Purkinje cell (primary cell): ENCODE measurements around the gene BTN2A1. TPM values are rescaled to one million over a fixed set of nuclear protein-coding genes. Genes with fewer than 3 reads are reported as not detected.

ENCODE experiments used
- polyA plus RNA-seq: library from polyadenylated mRNA; unstranded; fragments of >200 nt; fragmentation: Nextera tagmentation; gene quantifications from 2 replicates; pipeline ENCODE4 v1.2.1, GENCODE V29; 2014

BTN2A1 gene
- 35.6 and 42.9 TPM in 2 replicates for polyA plus RNA-seq

DNA sequence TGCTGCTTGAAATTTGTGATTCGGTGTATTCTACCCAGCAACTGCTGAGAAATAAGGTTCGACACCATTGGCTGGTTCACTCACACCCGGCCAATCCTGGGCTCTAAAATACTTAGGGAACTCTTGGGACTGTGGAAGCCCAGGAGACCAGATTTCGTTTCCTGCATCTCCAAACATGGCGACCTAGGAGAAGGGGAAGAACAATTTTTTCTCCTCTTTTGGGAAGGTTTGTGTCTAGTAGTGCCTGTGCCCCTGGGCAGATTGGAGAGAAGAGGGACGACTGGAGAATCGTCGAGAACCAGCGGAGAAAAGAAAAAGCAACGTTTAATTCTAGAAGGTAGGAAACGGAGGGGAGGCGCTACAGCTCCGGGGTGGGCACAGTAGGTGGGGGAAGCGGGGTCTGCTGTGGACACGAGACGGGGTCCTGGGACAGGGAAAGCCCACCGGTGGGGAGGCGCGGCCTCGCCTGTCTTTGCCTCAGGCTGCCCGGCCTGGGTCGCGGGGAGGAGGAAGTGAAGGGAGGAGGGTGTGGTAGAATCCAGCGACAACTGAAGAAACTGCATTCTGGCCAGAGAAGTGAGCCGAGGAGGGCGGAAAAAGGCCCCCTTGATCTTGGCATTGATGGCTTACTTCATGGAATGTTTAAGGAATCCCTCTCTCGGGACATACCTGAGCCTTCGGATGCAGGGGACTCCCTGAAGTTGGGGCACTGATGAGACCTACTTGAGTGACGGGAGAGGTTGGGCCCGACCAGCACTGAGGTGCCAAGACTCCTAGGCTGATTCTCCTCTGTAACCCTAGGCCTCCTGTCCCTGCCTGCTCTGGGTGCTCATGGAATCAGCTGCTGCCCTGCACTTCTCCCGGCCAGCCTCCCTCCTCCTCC lies at the start of gene BTN2A1:
Gene BTN2A1, plus strand, starts transcription at position 150 of the 883 bp plus-strand sequence. Its CDS starts 682 bp downstream, at position 832.

DNA sequence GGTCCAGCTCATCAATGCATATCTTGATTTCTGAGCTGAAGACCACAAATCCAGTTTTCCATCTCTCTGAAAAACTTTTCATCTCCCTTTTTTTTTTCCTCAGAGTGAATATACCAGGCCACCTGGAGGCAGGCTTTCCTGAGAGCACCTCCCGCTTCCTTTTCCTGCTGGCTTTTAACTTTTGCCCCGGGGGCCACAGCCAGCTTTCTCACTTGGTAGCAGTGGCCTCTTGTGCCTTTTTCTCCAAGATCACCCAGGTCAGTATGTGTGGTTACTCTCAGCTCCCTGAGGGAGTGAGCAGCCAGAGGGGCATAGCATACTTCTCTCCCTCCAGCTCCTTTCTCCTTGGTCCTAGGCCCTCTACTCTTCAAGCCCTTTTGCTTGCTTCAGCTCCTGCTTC lies 42.3 kb downstream of the BTN2A1 start, which contains the start of gene BTN1A1:
Gene BTN1A1, plus strand, starts transcription at position 202 of the 400 bp plus-strand sequence. CDS start 984 bp downstream, outside the sequence.

Other genes starting within 250 kb of the BTN2A1 start
- 18.1 and 22.7 TPM in 2 replicates for gene BTN3A2, start 92.8 kb upstream of the BTN2A1 start, polyA plus RNA-seq
- 23.6 and 25.1 TPM in 2 replicates for gene BTN2A2, start 74.8 kb upstream of the BTN2A1 start, polyA plus RNA-seq
- 3.4 and 4.4 TPM in 2 replicates for gene BTN3A1, start 55.7 kb upstream of the BTN2A1 start, polyA plus RNA-seq
- 0.34 and 4.5 TPM in 2 replicates for gene BTN3A3, start 17.5 kb upstream of the BTN2A1 start, polyA plus RNA-seq
- not detected in 2 replicates for gene BTN1A1, start 42.3 kb downstream of the BTN2A1 start, polyA plus RNA-seq
- 7.6 and 18.9 TPM in 2 replicates for gene HMGN4, start 80.4 kb downstream of the BTN2A1 start, polyA plus RNA-seq
- 5.9 and 9.8 TPM in 2 replicates for gene ABT1, start 139.0 kb downstream of the BTN2A1 start, polyA plus RNA-seq
- 16.9 and 24.3 TPM in 2 replicates for gene ZNF322, start 201.8 kb downstream of the BTN2A1 start, polyA plus RNA-seq